Liver (tissue), 9 donors: ENCODE measurements around the gene MSI2. TPM values are rescaled to one million over a fixed set of nuclear protein-coding genes. Genes with fewer than 3 reads are reported as not detected.

Source experiments
- DNase-seq: peaks from one replicate; pipeline ENCODE4 v3.0.0-alpha.2; 2017; ENCODE audit warnings: low spot score
- H3K27ac ChIP-seq, 2 donors: one replicate each; pipeline ENCODE4 v1.7.0; 2013; ENCODE audit warnings: inconsistent platforms in 2 of 2, low read length in 2 of 2, control low read depth in 1 of 2, low read depth in 1 of 2, mild to moderate bottlenecking in 1 of 2
- H3K27me3 ChIP-seq, 4 donors: one replicate each; pipeline versions ENCODE4 v1.6.1 to v1.7.0; 2013; ENCODE audit warnings: low read length in 3 of 4, inconsistent platforms in 1 of 4, mild to moderate bottlenecking in 1 of 4, moderate library complexity in 1 of 4; ENCODE audit not compliant: control insufficient read depth in 4 of 4, insufficient read depth in 4 of 4
- H3K36me3 ChIP-seq, 4 donors: one replicate each; pipeline versions ENCODE4 v1.6.1 to v1.7.0; 2013; ENCODE audit warnings: low read length in 3 of 4, mild to moderate bottlenecking in 3 of 4, low read depth in 1 of 4, moderate library complexity in 1 of 4; ENCODE audit not compliant: control insufficient read depth in 4 of 4, insufficient read depth in 3 of 4
- H3K4me1 ChIP-seq, 4 donors: one replicate each; pipeline versions ENCODE4 v1.6.1 to v1.7.0; 2013; ENCODE audit warnings: low read length in 3 of 4, mild to moderate bottlenecking in 3 of 4, moderate library complexity in 1 of 4; ENCODE audit not compliant: control insufficient read depth in 4 of 4, insufficient read depth in 4 of 4
- H3K4me3 ChIP-seq, 3 donors: one replicate each; pipeline versions ENCODE4 v1.6.1 to v1.7.0; 2013; ENCODE audit warnings: low read length in 3 of 3, control low read depth in 1 of 3, low read depth in 1 of 3, mild to moderate bottlenecking in 1 of 3
- H3K9ac ChIP-seq, 2 donors: one replicate each; pipeline ENCODE4 v1.7.0; 2013; ENCODE audit warnings: low read length in 2 of 2, mild to moderate bottlenecking in 2 of 2, moderate library complexity in 2 of 2, control low read depth in 1 of 2, low read depth in 1 of 2
- H3K9me3 ChIP-seq, 4 donors: one replicate each; pipeline versions ENCODE4 v1.6.1 to v1.7.0; 2013; ENCODE audit warnings: low read length in 3 of 4; ENCODE audit not compliant: control insufficient read depth in 4 of 4
- FOXA2 ChIP-seq: IDR thresholded peaks from 2 replicates; pipeline ENCODE4 v1.6.1; 2016; ENCODE audit warnings: antibody characterized with exemption
- GABPA ChIP-seq, 2 donors: IDR thresholded peaks in 1 of 2; conservative IDR thresholded peaks in 1 of 2; 2 replicates each; pipeline ENCODE4 v1.6.1; 2016; ENCODE audit warnings: antibody characterized with exemption in 2 of 2, mild to moderate bottlenecking in 1 of 2, moderate library complexity in 1 of 2
- HNF4A ChIP-seq, 2 donors: conservative IDR thresholded peaks; 2 replicates each; pipeline ENCODE4 v1.6.1; 2016; ENCODE audit warnings: antibody characterized with exemption in 2 of 2, mild to moderate bottlenecking in 2 of 2
- JUND ChIP-seq, 2 donors: IDR thresholded peaks; 2 replicates each; pipeline ENCODE4 v1.6.1; 2016; ENCODE audit warnings: antibody characterized with exemption in 2 of 2
- NR2F2 ChIP-seq: IDR thresholded peaks from 2 replicates; pipeline ENCODE4 v1.6.1; 2016; ENCODE audit warnings: antibody characterized with exemption
- RXRA ChIP-seq, 2 donors: IDR thresholded peaks; 2 replicates each; pipeline ENCODE4 v1.6.1; 2017 to 2018; ENCODE audit warnings: antibody characterized with exemption in 2 of 2, mild to moderate bottlenecking in 1 of 2
- TAF1 ChIP-seq: conservative IDR thresholded peaks from 2 replicates; pipeline ENCODE4 v1.6.1; 2016; ENCODE audit warnings: antibody characterized with exemption, mild to moderate bottlenecking
- YY1 ChIP-seq: IDR thresholded peaks from 2 replicates; pipeline ENCODE4 v1.6.1; 2016; ENCODE audit warnings: antibody characterized with exemption, mild to moderate bottlenecking
- WGBS: extraction: QIAGEN DNeasy Blood & Tissue Kit; methylation state at CpG from one replicate; pipeline ENCODE4 v1.1.7; 2013; 5-methylcytosine and 5-hydroxymethylcytosine counted together
- polyA plus RNA-seq, 2 donors: library from polyadenylated mRNA; stranded (reverse) in 1 of 2; unstranded in 1 of 2; fragments of 200-250 nt in 1 of 2; fragments of >200 nt in 1 of 2; fragmentation: Nextera tagmentation in 1 of 2; extraction: Ambion mirVana in 1 of 2; gene quantifications; one replicate each; pipeline versions ENCODE4 v1.2.1 to v1.2.3, GENCODE V29; 2013 to 2015
- total RNA-seq, 2 donors: library from RNA; depleted of rRNA; stranded (reverse); fragments of >200 nt; gene quantifications; one replicate each; pipeline ENCODE4 v1.2.3, GENCODE V29; 2014
- TF ChIP-seq, protein P1 (sequence below): IDR thresholded peaks from 2 replicates; pipeline ENCODE4 v1.6.1; 2016; ENCODE audit warnings: antibody characterized with exemption
- TF ChIP-seq, protein P2 (sequence below): IDR thresholded peaks from 2 replicates; pipeline ENCODE4 v1.6.1; 2016; ENCODE audit warnings: antibody characterized with exemption
- TF ChIP-seq, protein P3 (sequence below): fragments of 150-350 bp; IDR thresholded peaks from 2 replicates; pipeline ENCODE4 v1.5.1; 2017; ENCODE audit warnings: improper control_type of control experiment, low read depth, low read length; ENCODE audit not compliant: missing input control
- TF ChIP-seq, protein P4 (sequence below): IDR thresholded peaks from 2 replicates; pipeline ENCODE4 v1.6.1; 2016; ENCODE audit warnings: antibody characterized with exemption
- TF ChIP-seq, protein P5 (sequence below): IDR thresholded peaks from 2 replicates; pipeline ENCODE4 v1.6.1; 2016; ENCODE audit warnings: antibody characterized with exemption, mild to moderate bottlenecking
- donor health status: healthy.
- donor health status: healthy.
- donor health status: healthy.
- donor health status: healthy.
- donor health status: healthy.

MSI2 gene
- total and polyA plus RNA-seq, 4 donors, result 5.7 to 15.6 (median 9.2) TPM

DNA sequence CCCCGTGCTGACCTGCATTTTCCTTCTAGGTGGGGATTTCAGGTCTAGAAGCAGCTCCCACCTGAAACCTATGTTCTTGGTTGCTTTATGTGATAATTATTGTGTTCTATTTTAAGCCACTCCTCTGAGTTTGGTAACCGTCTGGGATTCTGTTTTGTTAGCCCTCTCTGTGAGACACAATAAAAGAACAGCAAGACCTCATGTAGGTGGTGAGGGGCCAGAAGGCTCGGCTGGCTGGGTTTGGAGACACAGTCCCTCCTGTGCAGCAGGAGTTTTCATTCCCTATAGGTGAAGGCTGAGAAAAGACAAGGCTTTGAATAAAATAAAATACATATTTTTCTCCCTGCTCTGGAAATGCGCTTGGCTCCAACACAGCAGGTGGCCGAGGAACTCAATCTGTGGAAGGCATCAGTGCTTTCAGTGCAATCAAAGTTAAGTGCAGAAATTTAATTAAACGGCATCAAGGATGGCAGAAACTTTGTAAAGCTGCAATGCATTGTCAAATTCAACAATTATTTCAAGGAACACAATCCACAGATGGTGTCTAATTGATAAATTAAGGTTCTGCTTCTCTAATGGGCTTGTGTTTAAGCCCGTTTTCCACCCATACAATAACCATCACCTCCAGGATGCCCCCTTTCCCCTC, 107.8 kb downstream of the MSI2 start (continued):
- TF ChIP-seq, protein P1, sequence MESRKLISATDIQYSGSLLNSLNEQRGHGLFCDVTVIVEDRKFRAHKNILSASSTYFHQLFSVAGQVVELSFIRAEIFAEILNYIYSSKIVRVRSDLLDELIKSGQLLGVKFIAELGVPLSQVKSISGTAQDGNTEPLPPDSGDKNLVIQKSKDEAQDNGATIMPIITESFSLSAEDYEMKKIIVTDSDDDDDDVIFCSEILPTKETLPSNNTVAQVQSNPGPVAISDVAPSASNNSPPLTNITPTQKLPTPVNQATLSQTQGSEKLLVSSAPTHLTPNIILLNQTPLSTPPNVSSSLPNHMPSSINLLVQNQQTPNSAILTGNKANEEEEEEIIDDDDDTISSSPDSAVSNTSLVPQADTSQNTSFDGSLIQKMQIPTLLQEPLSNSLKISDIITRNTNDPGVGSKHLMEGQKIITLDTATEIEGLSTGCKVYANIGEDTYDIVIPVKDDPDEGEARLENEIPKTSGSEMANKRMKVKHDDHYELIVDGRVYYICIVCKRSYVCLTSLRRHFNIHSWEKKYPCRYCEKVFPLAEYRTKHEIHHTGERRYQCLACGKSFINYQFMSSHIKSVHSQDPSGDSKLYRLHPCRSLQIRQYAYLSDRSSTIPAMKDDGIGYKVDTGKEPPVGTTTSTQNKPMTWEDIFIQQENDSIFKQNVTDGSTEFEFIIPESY, result no peak
- TF ChIP-seq FOXA2, result no peak
- no peak for TF ChIP-seq RXRA (IDR thresholded peaks at IDR 0.05)

DNA sequence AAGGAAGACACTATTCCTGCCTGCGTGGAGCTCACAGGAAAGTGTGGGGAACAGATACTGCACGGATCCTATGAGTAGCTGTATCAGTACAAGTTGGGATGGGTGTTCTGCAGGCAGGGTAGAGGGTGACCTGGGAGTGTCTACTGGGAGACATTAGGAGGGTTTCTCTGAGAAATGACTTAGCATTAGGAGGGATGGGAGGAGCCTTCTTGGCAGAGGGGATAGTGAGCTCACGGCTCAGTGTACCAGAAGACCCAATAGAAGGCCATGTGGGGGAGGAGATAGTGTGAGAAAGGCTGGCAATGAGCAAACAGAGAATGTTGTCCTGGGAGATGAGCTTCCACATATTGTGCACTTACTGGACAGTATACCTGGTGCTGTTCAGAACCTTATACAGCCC, 109.1 kb downstream of the MSI2 start:
- no peak overlapping the region for H3K27ac ChIP-seq
- H3K4me3 ChIP-seq, result no peak overlapping the region
- peaks cover 4 to 18% (median 11%) of the 10 kb centered on the region in 4 donors for H3K4me1 ChIP-seq
- H3K27me3 ChIP-seq, result peaks cover 0 to 14% (median 0%) of the 10 kb centered on the region in 4 donors
- no peaks in the 10 kb centered on the region for H3K36me3 ChIP-seq
- DNase-seq, result no peak
- TF ChIP-seq JUND (IDR thresholded peaks at IDR 0.05) (no peak), NR2F2 (no peak), HNF4A (conservative IDR thresholded peaks at IDR 0.05) (no peak), TAF1 (no peak), GABPA (IDR thresholded peaks at IDR 0.05 in 1 of 2, conservative IDR thresholded peaks at IDR 0.05 in 1 of 2) (no peak), YY1 (no peak)
- TF ChIP-seq, protein P2, sequence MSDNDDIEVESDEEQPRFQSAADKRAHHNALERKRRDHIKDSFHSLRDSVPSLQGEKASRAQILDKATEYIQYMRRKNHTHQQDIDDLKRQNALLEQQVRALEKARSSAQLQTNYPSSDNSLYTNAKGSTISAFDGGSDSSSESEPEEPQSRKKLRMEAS, result no peak
- TF ChIP-seq, protein P3, sequence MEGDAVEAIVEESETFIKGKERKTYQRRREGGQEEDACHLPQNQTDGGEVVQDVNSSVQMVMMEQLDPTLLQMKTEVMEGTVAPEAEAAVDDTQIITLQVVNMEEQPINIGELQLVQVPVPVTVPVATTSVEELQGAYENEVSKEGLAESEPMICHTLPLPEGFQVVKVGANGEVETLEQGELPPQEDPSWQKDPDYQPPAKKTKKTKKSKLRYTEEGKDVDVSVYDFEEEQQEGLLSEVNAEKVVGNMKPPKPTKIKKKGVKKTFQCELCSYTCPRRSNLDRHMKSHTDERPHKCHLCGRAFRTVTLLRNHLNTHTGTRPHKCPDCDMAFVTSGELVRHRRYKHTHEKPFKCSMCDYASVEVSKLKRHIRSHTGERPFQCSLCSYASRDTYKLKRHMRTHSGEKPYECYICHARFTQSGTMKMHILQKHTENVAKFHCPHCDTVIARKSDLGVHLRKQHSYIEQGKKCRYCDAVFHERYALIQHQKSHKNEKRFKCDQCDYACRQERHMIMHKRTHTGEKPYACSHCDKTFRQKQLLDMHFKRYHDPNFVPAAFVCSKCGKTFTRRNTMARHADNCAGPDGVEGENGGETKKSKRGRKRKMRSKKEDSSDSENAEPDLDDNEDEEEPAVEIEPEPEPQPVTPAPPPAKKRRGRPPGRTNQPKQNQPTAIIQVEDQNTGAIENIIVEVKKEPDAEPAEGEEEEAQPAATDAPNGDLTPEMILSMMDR, result no peak
- no peaks in the 10 kb centered on the region for H3K9me3 ChIP-seq
- 82% methylated on average over 3 of the region's 3 CpGs for WGBS
- H3K9ac ChIP-seq, result no peak overlapping the region

DNA sequence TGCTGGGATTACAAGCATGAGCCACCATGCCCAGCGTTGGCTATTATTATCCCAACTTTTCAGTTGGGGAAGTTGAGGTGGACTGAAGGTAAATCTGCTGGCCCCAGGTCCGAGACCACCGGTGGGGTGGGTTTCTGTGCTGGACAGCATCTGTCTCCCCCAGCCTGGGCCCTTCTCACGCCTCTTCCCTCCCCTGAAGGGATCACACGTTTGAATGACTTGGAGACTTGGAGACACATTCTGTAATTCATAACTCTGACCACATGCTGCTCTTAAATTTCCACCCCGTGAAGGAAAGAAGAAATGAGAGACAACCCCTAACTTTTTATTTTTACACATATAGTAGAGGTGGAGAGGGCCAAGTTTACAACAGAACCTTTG, 109.8 kb downstream of the MSI2 start:
- DNase-seq, result no peak
- Histone ChIP-seq H3K4me1 (peaks cover 4 to 18% (median 11%) of the 10 kb centered on the region in 4 donors), H3K9me3 (no peaks in the 10 kb centered on the region), H3K27ac (no peak overlapping the region), H3K4me3 (no peak overlapping the region), H3K36me3 (no peaks in the 10 kb centered on the region), H3K27me3 (peaks cover 0 to 14% (median 0%) of the 10 kb centered on the region in 4 donors), H3K9ac (no peak overlapping the region)
- 88% methylated on average over 6 of the region's 6 CpGs for WGBS
- TF ChIP-seq NR2F2, result no peak
- TF ChIP-seq, protein P4, sequence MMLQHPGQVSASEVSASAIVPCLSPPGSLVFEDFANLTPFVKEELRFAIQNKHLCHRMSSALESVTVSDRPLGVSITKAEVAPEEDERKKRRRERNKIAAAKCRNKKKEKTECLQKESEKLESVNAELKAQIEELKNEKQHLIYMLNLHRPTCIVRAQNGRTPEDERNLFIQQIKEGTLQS, result no peak
- TF ChIP-seq, protein P3, result no peak
- TF ChIP-seq, protein P5, sequence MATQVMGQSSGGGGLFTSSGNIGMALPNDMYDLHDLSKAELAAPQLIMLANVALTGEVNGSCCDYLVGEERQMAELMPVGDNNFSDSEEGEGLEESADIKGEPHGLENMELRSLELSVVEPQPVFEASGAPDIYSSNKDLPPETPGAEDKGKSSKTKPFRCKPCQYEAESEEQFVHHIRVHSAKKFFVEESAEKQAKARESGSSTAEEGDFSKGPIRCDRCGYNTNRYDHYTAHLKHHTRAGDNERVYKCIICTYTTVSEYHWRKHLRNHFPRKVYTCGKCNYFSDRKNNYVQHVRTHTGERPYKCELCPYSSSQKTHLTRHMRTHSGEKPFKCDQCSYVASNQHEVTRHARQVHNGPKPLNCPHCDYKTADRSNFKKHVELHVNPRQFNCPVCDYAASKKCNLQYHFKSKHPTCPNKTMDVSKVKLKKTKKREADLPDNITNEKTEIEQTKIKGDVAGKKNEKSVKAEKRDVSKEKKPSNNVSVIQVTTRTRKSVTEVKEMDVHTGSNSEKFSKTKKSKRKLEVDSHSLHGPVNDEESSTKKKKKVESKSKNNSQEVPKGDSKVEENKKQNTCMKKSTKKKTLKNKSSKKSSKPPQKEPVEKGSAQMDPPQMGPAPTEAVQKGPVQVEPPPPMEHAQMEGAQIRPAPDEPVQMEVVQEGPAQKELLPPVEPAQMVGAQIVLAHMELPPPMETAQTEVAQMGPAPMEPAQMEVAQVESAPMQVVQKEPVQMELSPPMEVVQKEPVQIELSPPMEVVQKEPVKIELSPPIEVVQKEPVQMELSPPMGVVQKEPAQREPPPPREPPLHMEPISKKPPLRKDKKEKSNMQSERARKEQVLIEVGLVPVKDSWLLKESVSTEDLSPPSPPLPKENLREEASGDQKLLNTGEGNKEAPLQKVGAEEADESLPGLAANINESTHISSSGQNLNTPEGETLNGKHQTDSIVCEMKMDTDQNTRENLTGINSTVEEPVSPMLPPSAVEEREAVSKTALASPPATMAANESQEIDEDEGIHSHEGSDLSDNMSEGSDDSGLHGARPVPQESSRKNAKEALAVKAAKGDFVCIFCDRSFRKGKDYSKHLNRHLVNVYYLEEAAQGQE, result no peak
